DND-41 (cell line): ENCODE results near the gene SERINC2.

Experiments used
- CTCF ChIP-seq: IDR thresholded peaks from 2 replicates; pipeline ENCODE4 v1.5.1; 2012; ENCODE audit warnings: borderline replicate concordance, low read length, moderate library complexity, mild to moderate bottlenecking; ENCODE audit not compliant: poor library complexity, severe bottlenecking; ENCODE audit errors: extremely low read depth
- EZH2 ChIP-seq: IDR thresholded peaks from 3 replicates; pipeline ENCODE4 v1.6.1; 2012; ENCODE audit warnings: borderline replicate concordance, low read depth, mild to moderate bottlenecking, moderate library complexity, low read length, inconsistent platforms; ENCODE audit not compliant: severe bottlenecking

GRCh38 chr1:31368611-31369107, 44.4 kb upstream of the SERINC2 start:
- TF ChIP-seq CTCF (no peak), EZH2 (no peak)
